TTC549 (cell line): Measurements from ENCODE around the gene PPP4R3B.
A peak's percentile ranks its signal among the peaks of the same experiment; 100 is the strongest.
"Not testable (repeated sequence)": the region's sequence is repeated elsewhere in the genome, so short reads cannot be mapped to it uniquely, and the experiment has no call there.

Experiments
- FAIRE-seq: peaks from 2 replicates; lab custom pipeline; 2012; peaks lifted over from hg19 to GRCh38; lab: Jason Lieb, UNC

PPP4R3B gene

GRCh38 chr2:55617175-55618024 lies at the start of gene PPP4R3B:
Gene PPP4R3B (minus strand): TSS chr2:55617622. CDS start chr2:55617285, 337 bp downstream.
- peak; percentile 96 for FAIRE-seq

GRCh38 chr2:55653255-55653654 lies 35.8 kb upstream of the PPP4R3B start:
- FAIRE-seq: no peak

- FAIRE-seq: no peak
Measured at GRCh38 chr2:55649211-55649610, 31.8 kb upstream of the PPP4R3B start.

- FAIRE-seq: no peak
Measured at GRCh38 chr2:55636831-55637230, 19.4 kb upstream of the PPP4R3B start.

- no peak for FAIRE-seq
Measured at GRCh38 chr2:55628931-55629330, 11.5 kb upstream of the PPP4R3B start.

GRCh38 chr2:55627915-55628314 lies 10.5 kb upstream of the PPP4R3B start:
- FAIRE-seq: no peak

- FAIRE-seq: no peak
Measured at GRCh38 chr2:55621802-55622201, 4.4 kb upstream of the PPP4R3B start.

GRCh38 chr2:55620123-55620779 lies 2.8 kb upstream of the PPP4R3B start:
- FAIRE-seq: no peak

GRCh38 chr2:55618275-55619055 lies 1.0 kb upstream of the PPP4R3B start:
- FAIRE-seq: no peak

GRCh38 chr2:55618025-55618274 lies 528 bp upstream of the PPP4R3B start:
- no peak for FAIRE-seq

- FAIRE-seq: no peak
Measured at GRCh38 chr2:55616551-55617174, 759 bp downstream of the PPP4R3B start.

GRCh38 chr2:55611997-55612396 lies 5.4 kb downstream of the PPP4R3B start:
- FAIRE-seq: no peak

GRCh38 chr2:55610954-55611743 lies 6.3 kb downstream of the PPP4R3B start:
- no peak for FAIRE-seq

- FAIRE-seq: no peak
Measured at GRCh38 chr2:55609938-55610578, 7.4 kb downstream of the PPP4R3B start.

GRCh38 chr2:55609193-55609794 lies 8.1 kb downstream of the PPP4R3B start:
- no peak for FAIRE-seq

- FAIRE-seq: no peak
Measured at GRCh38 chr2:55607717-55608116, 9.7 kb downstream of the PPP4R3B start.

GRCh38 chr2:55604027-55604565 lies 13.3 kb downstream of the PPP4R3B start:
- FAIRE-seq: no peak

- FAIRE-seq: no peak
Measured at GRCh38 chr2:55601849-55602248, 15.6 kb downstream of the PPP4R3B start.

- FAIRE-seq: no peak
Measured at GRCh38 chr2:55598056-55598795, 19.2 kb downstream of the PPP4R3B start.

- FAIRE-seq: not testable (repeated sequence)
Measured at GRCh38 chr2:55596795-55597194, 20.6 kb downstream of the PPP4R3B start.
